PC-9 (cell line): Measurements from ENCODE around the gene NEDD9. TPM values are rescaled to one million over a fixed set of nuclear protein-coding genes. Genes with fewer than 3 reads are reported as not detected.

Experiments
- BruUV-seq: library from RNA; stranded (reverse); fragments of 400-500 nt; replicated peaks from 2 replicates; lab custom pipeline; 2021; lab: Mats Ljungman, UMichigan
- CTCF ChIA-PET: fragments of 300-600 bp; sonication (Branson Sonifier 250); formaldehyde crosslinking; loops from one replicate; lab custom pipeline; 2022; ENCODE audit warnings: antibody characterized with exemption; lab: Charles Lee
- POLR2A ChIA-PET: fragments of 300-600 bp; sonication (Branson Sonifier 250); formaldehyde crosslinking; loops from one replicate; lab custom pipeline; 2022; ENCODE audit warnings: antibody characterized with exemption; ENCODE audit not compliant: unreplicated experiment; lab: Charles Lee
- DNase-seq, 2 experiments: peaks; one replicate each; pipeline versions ENCODE4 v3.0.0 to v3.0.0-alpha.2; 2015 to 2022; ENCODE audit warnings: mixed read lengths in 1 of 2
- H2AFZ ChIP-seq: fragments of 200-600 bp; sonication (generic); 2 replicates; pipeline ENCODE4 v1.8.1; 2017; ENCODE audit warnings: antibody characterized with exemption
- H3F3A ChIP-seq: fragments of 200-600 bp; sonication (generic); 2 replicates; pipeline ENCODE4 v1.8.1; 2017; ENCODE audit warnings: antibody characterized with exemption, mild to moderate bottlenecking, low read depth; ENCODE audit not compliant: insufficient read depth
- H3K27ac ChIP-seq: fragments of 200-600 bp; sonication (generic); 2 replicates; pipeline ENCODE4 v1.6.1; 2016; ENCODE audit warnings: mixed run types
- H3K27me3 ChIP-seq: fragments of 200-600 bp; sonication (generic); 2 replicates; pipeline ENCODE4 v1.6.1; 2016; ENCODE audit warnings: low read depth, mixed run types; ENCODE audit not compliant: insufficient read depth
- H3K36me3 ChIP-seq: fragments of 200-600 bp; sonication (generic); 2 replicates; pipeline ENCODE4 v1.6.1; 2016; ENCODE audit warnings: low read depth, mixed run types
- H3K4me1 ChIP-seq: fragments of 200-600 bp; sonication (generic); replicated peaks from 2 replicates; pipeline ENCODE4 v1.6.1; 2016; ENCODE audit warnings: mixed run types; ENCODE audit not compliant: insufficient read depth
- H3K4me2 ChIP-seq: fragments of 200-600 bp; sonication (generic); 2 replicates; pipeline ENCODE4 v1.6.1; 2017; ENCODE audit warnings: mixed run types
- H3K4me3 ChIP-seq: fragments of 200-600 bp; sonication (generic); 2 replicates; pipeline ENCODE4 v1.6.1; 2016; ENCODE audit warnings: mixed run types
- H3K79me2 ChIP-seq: fragments of 200-600 bp; sonication (generic); 2 replicates; pipeline ENCODE4 v1.6.1; 2017; ENCODE audit warnings: low read depth, mixed run types
- H3K9me2 ChIP-seq: fragments of 200-600 bp; sonication (generic); 2 replicates; pipeline ENCODE4 v1.8.1; 2017; ENCODE audit warnings: mild to moderate bottlenecking; ENCODE audit not compliant: insufficient read depth
- H3K9me3 ChIP-seq: fragments of 200-600 bp; sonication (generic); 2 replicates; pipeline ENCODE4 v1.8.1; 2016; ENCODE audit warnings: low read depth; ENCODE audit not compliant: insufficient read depth
- H4K20me1 ChIP-seq: fragments of 200-600 bp; sonication (generic); 2 replicates; pipeline ENCODE4 v1.8.1; 2017; ENCODE audit not compliant: insufficient read depth
- EZH2 ChIP-seq: fragments of 200-600 bp; sonication (generic); IDR thresholded peaks from 2 replicates; pipeline ENCODE4 v1.8.0; 2017; ENCODE audit warnings: antibody characterized with exemption, low read depth
- intact Hi-C: fragments of 100-400 bp; cut with micrococcal nuclease; formaldehyde crosslinking; loops from one replicate; pipeline ENCODE4 v1.10.0; 2022; ENCODE audit not compliant: unreplicated experiment
- total RNA-seq: library from RNA; stranded (reverse); gene quantifications from 2 replicates; pipeline ENCODE4 v1.2.3, GENCODE V29; 2021
- TF ChIP-seq, protein P1 (sequence below): fragments of 200-600 bp; sonication (generic); conservative IDR thresholded peaks from 2 replicates; pipeline ENCODE4 v1.6.1; 2017; ENCODE audit warnings: mixed run types, antibody characterized with exemption, mild to moderate bottlenecking, moderate library complexity

NEDD9 gene
- total RNA-seq, 1 experiment from 2014 or later: 57.5 TPM

GRCh38 chr6:11246722-11247121, 14.3 kb upstream of the NEDD9 start:
- Histone ChIP-seq H3K36me3 (no peaks in the 10 kb centered on the region), H3K9me2 (no peaks in the 10 kb centered on the region), H3K27me3 (no peaks in the 10 kb centered on the region), H3K4me1 (peaks cover 5% of the 10 kb centered on the region), H2AFZ (no peak overlapping the region), H3K27ac (no peak overlapping the region), H3K4me3 (no peak overlapping the region), H3K9me3 (no peaks in the 10 kb centered on the region), H3K4me2 (no peak overlapping the region), H4K20me1 (no peaks in the 10 kb centered on the region), H3F3A (no peaks in the 10 kb centered on the region), H3K79me2 (no peaks in the 10 kb centered on the region)
- TF ChIP-seq, protein P1, sequence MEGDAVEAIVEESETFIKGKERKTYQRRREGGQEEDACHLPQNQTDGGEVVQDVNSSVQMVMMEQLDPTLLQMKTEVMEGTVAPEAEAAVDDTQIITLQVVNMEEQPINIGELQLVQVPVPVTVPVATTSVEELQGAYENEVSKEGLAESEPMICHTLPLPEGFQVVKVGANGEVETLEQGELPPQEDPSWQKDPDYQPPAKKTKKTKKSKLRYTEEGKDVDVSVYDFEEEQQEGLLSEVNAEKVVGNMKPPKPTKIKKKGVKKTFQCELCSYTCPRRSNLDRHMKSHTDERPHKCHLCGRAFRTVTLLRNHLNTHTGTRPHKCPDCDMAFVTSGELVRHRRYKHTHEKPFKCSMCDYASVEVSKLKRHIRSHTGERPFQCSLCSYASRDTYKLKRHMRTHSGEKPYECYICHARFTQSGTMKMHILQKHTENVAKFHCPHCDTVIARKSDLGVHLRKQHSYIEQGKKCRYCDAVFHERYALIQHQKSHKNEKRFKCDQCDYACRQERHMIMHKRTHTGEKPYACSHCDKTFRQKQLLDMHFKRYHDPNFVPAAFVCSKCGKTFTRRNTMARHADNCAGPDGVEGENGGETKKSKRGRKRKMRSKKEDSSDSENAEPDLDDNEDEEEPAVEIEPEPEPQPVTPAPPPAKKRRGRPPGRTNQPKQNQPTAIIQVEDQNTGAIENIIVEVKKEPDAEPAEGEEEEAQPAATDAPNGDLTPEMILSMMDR: no peak
- TF ChIP-seq EZH2: no peak
- intact Hi-C loops: no loop called here
- BruUV-seq: no TSS peak
- ChIA-PET POLR2A (no interaction called here), CTCF (no interaction called here)
- DNase-seq: no peak

DNA sequence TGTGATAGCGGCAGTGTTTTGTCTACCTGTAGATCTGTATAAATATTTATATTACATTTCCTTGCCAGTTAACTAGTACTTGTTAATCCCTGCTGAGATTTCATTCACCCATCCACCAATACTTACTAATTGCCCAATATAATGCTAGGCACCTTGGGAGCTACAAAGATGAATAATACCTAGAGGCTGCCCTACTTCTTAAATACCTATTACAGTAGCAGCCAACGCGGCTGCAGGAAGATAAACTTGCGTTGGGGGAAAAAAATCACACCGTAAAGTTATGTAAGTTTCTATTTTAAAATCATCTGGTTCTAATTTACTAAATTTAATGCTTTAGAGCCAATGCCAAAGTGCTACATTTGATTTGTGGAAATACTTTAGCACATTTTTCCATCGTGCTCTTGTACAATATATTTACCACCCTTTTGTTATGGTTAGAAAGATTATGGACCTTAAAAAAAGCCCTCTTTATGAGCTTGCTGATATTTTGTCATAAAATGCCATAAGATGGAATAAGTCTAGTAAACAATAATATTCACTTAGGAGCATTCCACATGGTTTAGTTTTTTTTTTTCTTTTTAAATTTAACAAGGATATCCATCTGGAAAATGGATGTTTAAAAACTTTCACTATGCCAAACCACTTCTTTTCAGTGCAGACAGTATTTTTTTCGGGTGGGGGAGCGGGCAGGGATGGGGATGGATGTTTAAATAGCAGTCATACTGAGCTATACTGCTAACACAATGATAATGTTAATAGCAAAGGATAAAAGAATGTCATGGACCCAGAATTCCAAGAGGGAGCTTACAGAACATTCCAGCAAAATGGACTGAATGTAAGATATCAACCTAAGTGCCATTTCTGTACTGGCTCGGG, 13.2 kb upstream of the NEDD9 start:
- no peaks in the 10 kb centered on the region for H4K20me1 ChIP-seq
- no peak for DNase-seq
- H3K9me3 ChIP-seq: no peaks in the 10 kb centered on the region
- ChIA-PET POLR2A (no interaction called here), CTCF (no interaction called here)
- no peaks in the 10 kb centered on the region for H3F3A ChIP-seq
- no peak overlapping the region for H3K4me2 ChIP-seq
- TF ChIP-seq, protein P1: no peak
- no peak for TF ChIP-seq EZH2
- no TSS peak for BruUV-seq
- no peaks in the 10 kb centered on the region for H3K4me1 ChIP-seq
- intact Hi-C loops: no loop called here
- no peaks in the 10 kb centered on the region for H3K9me2 ChIP-seq
- H3K27me3 ChIP-seq: no peaks in the 10 kb centered on the region
- H3K27ac ChIP-seq: no peak overlapping the region
- H2AFZ ChIP-seq: no peak overlapping the region
- H3K36me3 ChIP-seq: no peaks in the 10 kb centered on the region
- H3K4me3 ChIP-seq: no peak overlapping the region
- H3K79me2 ChIP-seq: no peaks in the 10 kb centered on the region

DNA sequence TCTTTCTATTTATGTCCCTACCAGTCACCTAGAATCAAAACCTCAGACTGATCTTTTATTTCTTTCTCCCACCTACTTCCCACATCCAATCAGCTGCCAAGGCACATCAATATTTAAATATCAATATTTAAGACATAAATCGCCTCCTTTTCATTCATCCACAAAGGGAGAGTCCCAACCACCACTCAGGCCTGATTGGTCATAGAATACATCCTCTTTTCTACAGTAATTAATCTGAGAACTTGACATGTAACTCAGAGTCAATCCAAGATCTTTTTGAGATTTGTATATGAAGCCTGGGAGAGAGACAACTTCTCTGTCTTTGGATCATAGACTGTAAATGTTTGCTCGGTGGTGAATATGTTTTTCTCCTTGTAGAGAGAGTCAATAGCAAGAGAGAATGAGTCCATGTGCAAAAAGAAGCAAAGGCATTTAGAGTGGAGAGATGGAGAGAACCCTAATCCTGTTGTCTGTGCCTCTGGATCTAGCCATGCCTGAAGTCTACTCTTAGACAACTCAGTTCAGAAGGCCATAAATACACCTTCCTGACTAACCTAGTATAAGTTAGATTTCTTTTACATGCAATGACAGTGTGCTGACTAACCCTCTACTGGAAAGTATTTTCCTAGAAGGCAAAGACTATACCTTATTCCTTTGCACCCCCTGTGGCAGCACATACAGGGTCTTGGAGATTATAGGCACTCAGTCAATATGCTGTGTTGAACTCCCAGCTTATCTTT, 12.1 kb upstream of the NEDD9 start:
- no peaks in the 10 kb centered on the region for H3K79me2 ChIP-seq
- POLR2A ChIA-PET: no interaction called here
- CTCF ChIA-PET: no interaction called here
- H3F3A ChIP-seq: no peaks in the 10 kb centered on the region
- H3K27ac ChIP-seq: no peak overlapping the region
- no peaks in the 10 kb centered on the region for H3K9me2 ChIP-seq
- no peaks in the 10 kb centered on the region for H3K36me3 ChIP-seq
- no peak overlapping the region for H2AFZ ChIP-seq
- no peaks in the 10 kb centered on the region for H3K27me3 ChIP-seq
- intact Hi-C loops: no loop called here
- DNase-seq: no peak
- H3K9me3 ChIP-seq: no peaks in the 10 kb centered on the region
- no TSS peak for BruUV-seq
- TF ChIP-seq EZH2: no peak
- TF ChIP-seq, protein P1: no peak
- no peak overlapping the region for H3K4me2 ChIP-seq
- H4K20me1 ChIP-seq: no peaks in the 10 kb centered on the region
- no peaks in the 10 kb centered on the region for H3K4me1 ChIP-seq
- H3K4me3 ChIP-seq: no peak overlapping the region
